Neuronal stem cell (in vitro differentiated cells): ENCODE data around the gene ENOX1.
"Not testable (repeated sequence)": the region's sequence is repeated elsewhere in the genome, so short reads cannot be mapped to it uniquely, and the experiment has no call there.

Source experiments
- DNase-seq: peaks from one replicate; pipeline ENCODE4 v3.0.0-alpha.2; 2013; ENCODE audit warnings: low spot score
- H2AFZ ChIP-seq: one replicate; pipeline ENCODE4 v1.6.1; 2013; ENCODE audit warnings: mild to moderate bottlenecking, low read length, inconsistent platforms
- H2AK5ac ChIP-seq: 2 replicates; pipeline ENCODE4 v1.6.1; 2013; ENCODE audit warnings: low read depth, mild to moderate bottlenecking, inconsistent platforms, low read length, moderate library complexity, mixed read lengths
- H2BK120ac ChIP-seq: 2 replicates; pipeline ENCODE4 v1.6.1; 2013; ENCODE audit warnings: low read depth, mild to moderate bottlenecking, inconsistent platforms, low read length, moderate library complexity, mixed read lengths
- H2BK12ac ChIP-seq: one replicate; pipeline ENCODE4 v1.6.1; 2013; ENCODE audit warnings: low read length, inconsistent platforms
- H2BK15ac ChIP-seq: 2 replicates; pipeline ENCODE4 v1.6.1; 2013; ENCODE audit warnings: mild to moderate bottlenecking, low read length, inconsistent platforms, mixed read lengths
- H2BK5ac ChIP-seq: one replicate; pipeline ENCODE4 v1.6.1; 2013; ENCODE audit warnings: inconsistent platforms, mild to moderate bottlenecking, low read length, moderate library complexity
- H3K14ac ChIP-seq: one replicate; pipeline ENCODE4 v1.6.1; 2013; ENCODE audit warnings: low read length, inconsistent platforms
- H3K18ac ChIP-seq: 2 replicates; pipeline ENCODE4 v1.6.1; 2013; ENCODE audit warnings: low read length, inconsistent platforms
- H3K23ac ChIP-seq: 2 replicates; pipeline ENCODE4 v1.6.1; 2013; ENCODE audit warnings: low read depth, mild to moderate bottlenecking, mixed read lengths, low read length, inconsistent platforms; ENCODE audit not compliant: poor library complexity
- H3K27ac ChIP-seq: replicated peaks from 3 replicates; pipeline ENCODE4 v1.5.1; 2013; ENCODE audit warnings: low read length, inconsistent platforms
- H3K27me3 ChIP-seq, 3 experiments: 2 replicates each; pipeline ENCODE4 v1.6.1; 2013; ENCODE audit warnings: low read length in 3 of 3, mild to moderate bottlenecking in 2 of 3, inconsistent platforms in 1 of 3, low read depth in 1 of 3, mixed read lengths in 1 of 3, moderate library complexity in 1 of 3; ENCODE audit not compliant: control insufficient read depth in 3 of 3, insufficient read depth in 3 of 3
- H3K36me3 ChIP-seq, 2 donors: replicated peaks in 1 of 2; 2 replicates each; pipeline ENCODE4 v1.6.1; 2013; ENCODE audit warnings: low read length in 2 of 2; ENCODE audit not compliant: control insufficient read depth in 2 of 2, insufficient read depth in 2 of 2
- H3K4ac ChIP-seq: 2 replicates; pipeline ENCODE4 v1.6.1; 2013; ENCODE audit warnings: inconsistent platforms, mild to moderate bottlenecking, low read length, moderate library complexity
- H3K4me1 ChIP-seq, 2 donors: 1 replicate in 1 of 2; 2 replicates in 1 of 2; pipeline ENCODE4 v1.6.1; 2013; ENCODE audit warnings: low read length in 2 of 2, low read depth in 1 of 2; ENCODE audit not compliant: control insufficient read depth in 2 of 2, insufficient read depth in 1 of 2
- H3K4me2 ChIP-seq: one replicate; pipeline ENCODE4 v1.6.1; 2013; ENCODE audit warnings: mild to moderate bottlenecking, low read length, inconsistent platforms; ENCODE audit not compliant: insufficient read depth, poor library complexity, severe bottlenecking
- H3K4me3 ChIP-seq, 2 donors: 2 replicates each; pipeline ENCODE4 v1.5.1; 2013; ENCODE audit warnings: low read length in 2 of 2, mild to moderate bottlenecking in 2 of 2, inconsistent platforms in 1 of 2, moderate library complexity in 1 of 2
- H3K79me1 ChIP-seq: one replicate; pipeline ENCODE4 v1.6.1; 2013; ENCODE audit warnings: low read depth, mild to moderate bottlenecking, inconsistent platforms, low read length, moderate library complexity
- H3K9ac ChIP-seq: one replicate; pipeline ENCODE4 v1.6.1; 2013; ENCODE audit warnings: mild to moderate bottlenecking, low read depth, low read length, inconsistent platforms; ENCODE audit not compliant: poor library complexity
- H3K9me3 ChIP-seq, 2 donors: replicated peaks in 1 of 2; 2 replicates each; pipeline versions ENCODE3 to v1.6.1; 2013; ENCODE audit warnings: low read length in 2 of 2, mild to moderate bottlenecking in 2 of 2, inconsistent platforms in 1 of 2, low read depth in 1 of 2, mixed read lengths in 1 of 2, moderate library complexity in 1 of 2; ENCODE audit not compliant: control insufficient read depth in 2 of 2, insufficient read depth in 1 of 2
- H4K8ac ChIP-seq: one replicate; pipeline ENCODE4 v1.6.1; 2013; ENCODE audit warnings: low read depth, mild to moderate bottlenecking, inconsistent platforms, low read length, moderate library complexity
- H4K91ac ChIP-seq: one replicate; pipeline ENCODE4 v1.6.1; 2013; ENCODE audit warnings: low read length, low read depth, mild to moderate bottlenecking, inconsistent platforms; ENCODE audit not compliant: poor library complexity
- WGBS, 2 donors: extraction: QIAGEN DNeasy Blood & Tissue Kit; methylation state at CpG; one replicate each; pipeline ENCODE4 v1.1.7; 2013; ENCODE audit warnings: missing lambda C conversion rate in 2 of 2, mixed read lengths in 1 of 2; ENCODE audit not compliant: insufficient read length in 2 of 2, insufficient replicate concordance in 1 of 2; ENCODE audit errors: extremely low coverage in 2 of 2; 5-methylcytosine and 5-hydroxymethylcytosine counted together

The ENOX1 gene

DNA sequence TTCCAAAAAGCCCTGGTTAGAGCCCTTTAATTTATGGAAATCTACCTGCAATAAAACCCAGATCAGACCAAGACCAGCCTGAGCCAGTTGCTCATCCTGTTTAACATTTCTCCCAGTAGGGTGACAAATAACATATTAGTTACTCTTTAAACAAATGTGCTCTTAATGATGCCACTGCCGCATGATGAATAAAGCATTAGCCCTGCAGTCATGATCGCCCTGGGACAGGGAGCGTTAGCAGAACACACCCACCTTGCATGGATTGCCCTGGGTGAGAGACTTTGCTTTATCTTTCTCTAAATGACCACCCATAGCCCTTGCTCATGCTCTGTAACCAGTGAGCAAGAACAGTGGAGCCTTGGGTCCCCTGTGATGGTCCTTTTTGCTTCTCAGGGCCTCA, 362.4 kb downstream of the ENOX1 start:
- Histone ChIP-seq H2BK5ac (no peak overlapping the region), H3K27ac (no peak overlapping the region), H4K8ac (no peak overlapping the region), H2BK15ac (no peak overlapping the region), H3K79me1 (no peaks in the 10 kb centered on the region), H3K23ac (no peak overlapping the region), H2AK5ac (no peak overlapping the region), H4K91ac (no peak overlapping the region), H3K18ac (no peak overlapping the region), H2AFZ (no peak overlapping the region), H2BK12ac (no peak overlapping the region), H2BK120ac (no peak overlapping the region), H3K27me3 (no peaks in the 10 kb centered on the region), H3K14ac (no peak overlapping the region), H3K9me3 (no peaks in the 10 kb centered on the region), H3K4me3 (no peak overlapping the region), H3K4me1 (peaks cover 2 to 13% of the 10 kb centered on the region in 2 donors), H3K4me2 (no peak overlapping the region), H3K9ac (no peak overlapping the region), H3K36me3 (no peaks in the 10 kb centered on the region), H3K4ac (no peak overlapping the region)
- no CpG with 5 or more reads among the region's 3 CpGs for WGBS, 2 donors
- DNase-seq, result no peak

DNA sequence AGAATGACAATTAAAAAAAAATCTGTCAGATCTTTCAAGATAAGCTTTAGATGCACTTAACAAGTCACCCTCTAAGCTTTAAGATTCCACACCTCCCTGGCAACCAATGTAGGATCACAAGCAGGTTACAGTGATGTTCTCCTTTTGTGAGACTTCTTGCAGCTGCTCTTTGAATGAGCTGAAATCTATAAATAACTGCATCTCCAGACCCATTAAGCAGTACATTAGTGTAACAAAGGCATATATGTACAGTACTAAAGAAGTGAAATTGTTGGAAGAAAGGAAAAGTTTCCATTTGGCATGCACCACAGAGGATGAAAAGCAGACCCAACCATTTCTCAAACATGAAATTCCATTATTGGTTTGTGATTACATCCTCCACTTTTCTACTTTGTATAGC, 364.7 kb downstream of the ENOX1 start:
- Histone ChIP-seq H4K8ac (no peak overlapping the region), H3K14ac (no peak overlapping the region), H3K4ac (no peak overlapping the region), H3K27ac (no peak overlapping the region), H3K36me3 (no peaks in the 10 kb centered on the region), H4K91ac (no peak overlapping the region), H3K27me3 (no peaks in the 10 kb centered on the region), H3K4me2 (no peak overlapping the region), H3K9me3 (no peaks in the 10 kb centered on the region), H3K9ac (no peak overlapping the region), H3K4me3 (no peak overlapping the region), H2AFZ (no peak overlapping the region), H2AK5ac (no peak overlapping the region), H2BK12ac (no peak overlapping the region), H2BK120ac (no peak overlapping the region), H2BK15ac (no peak overlapping the region), H3K23ac (no peak overlapping the region), H3K4me1 (peaks cover 0 to 13% of the 10 kb centered on the region in 2 donors), H2BK5ac (no peak overlapping the region), H3K79me1 (no peaks in the 10 kb centered on the region), H3K18ac (no peak overlapping the region)
- no peak for DNase-seq

DNA sequence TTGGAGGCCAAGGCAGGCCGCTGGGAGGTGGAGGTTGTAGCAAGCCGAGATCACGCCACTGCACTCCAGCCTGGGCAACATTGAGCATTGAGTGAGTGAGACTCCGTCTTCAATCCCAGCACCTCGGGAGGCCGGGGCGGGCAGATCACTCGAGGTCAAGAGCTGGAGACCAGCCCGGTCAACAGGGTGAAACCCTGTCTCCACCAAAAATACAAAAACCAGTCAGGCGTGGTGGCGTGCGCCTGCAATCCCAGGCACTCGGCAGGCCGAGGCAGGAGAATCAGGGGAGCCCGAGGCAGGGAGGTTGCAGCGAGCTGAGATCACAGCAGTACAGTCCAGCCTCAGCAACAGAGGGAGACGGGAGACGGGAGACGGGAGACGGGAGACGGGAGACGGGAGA, 369.9 kb downstream of the ENOX1 start:
- H3K4ac ChIP-seq, H2BK120ac ChIP-seq, H3K9ac ChIP-seq, H2BK15ac ChIP-seq, H3K23ac ChIP-seq, H3K9me3 ChIP-seq, DNase-seq, H3K27ac ChIP-seq, H2AFZ ChIP-seq, H4K8ac ChIP-seq, H4K91ac ChIP-seq, H2BK12ac ChIP-seq, H3K27me3 ChIP-seq, H3K4me1 ChIP-seq, H2BK5ac ChIP-seq, H3K4me3 ChIP-seq, H2AK5ac ChIP-seq, H3K18ac ChIP-seq, H3K36me3 ChIP-seq, H3K4me2 ChIP-seq, H3K79me1 ChIP-seq: not testable (repeated sequence)
- H3K14ac ChIP-seq, result peak overlapping the region; percentile 8
- WGBS, 2 donors, result no CpG with 5 or more reads among the region's 22 CpGs

DNA sequence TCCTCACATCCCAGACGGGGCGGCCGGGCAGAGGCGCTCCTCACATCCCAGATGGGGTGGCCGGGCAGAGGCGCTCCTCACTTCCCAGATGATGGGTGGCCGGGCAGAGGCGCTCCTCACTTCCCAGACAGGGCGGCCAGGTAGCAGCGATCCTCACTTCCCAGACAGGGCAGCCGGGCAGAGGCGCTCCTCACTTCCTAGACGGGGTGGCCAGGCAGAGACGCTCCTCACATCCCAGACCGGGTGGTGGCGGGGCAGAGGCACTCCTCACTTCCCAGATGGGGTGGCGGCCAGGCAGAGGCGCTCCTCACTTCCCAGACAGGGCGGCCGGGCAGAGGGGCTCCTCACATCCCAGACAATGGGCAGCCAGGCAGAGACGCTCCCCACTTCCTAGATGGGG, 370.4 kb downstream of the ENOX1 start:
- H3K4me2 ChIP-seq, H3K79me1 ChIP-seq, H3K36me3 ChIP-seq, H3K27me3 ChIP-seq, H3K27ac ChIP-seq, DNase-seq, H3K4ac ChIP-seq, H3K18ac ChIP-seq, H2BK12ac ChIP-seq, H3K9me3 ChIP-seq, H3K9ac ChIP-seq, H3K4me3 ChIP-seq, H4K91ac ChIP-seq, H3K14ac ChIP-seq, H2AK5ac ChIP-seq, H2BK120ac ChIP-seq, H3K4me1 ChIP-seq, H2BK5ac ChIP-seq, H3K23ac ChIP-seq, H2BK15ac ChIP-seq, H4K8ac ChIP-seq, H2AFZ ChIP-seq: not testable (repeated sequence)
- no CpG with 5 or more reads among the region's 21 CpGs for WGBS, 2 donors
